Stomach smooth muscle (tissue), 2 donors: ENCODE measurements around the gene GRM8.

Experiments used
- H3K27ac ChIP-seq: one replicate; pipeline ENCODE4 v1.7.0; 2013; ENCODE audit warnings: mild to moderate bottlenecking, low read length, inconsistent platforms
- H3K27me3 ChIP-seq, 2 donors: one replicate each; pipeline ENCODE4 v1.7.0; 2013; ENCODE audit warnings: low read length in 2 of 2; ENCODE audit not compliant: insufficient read depth in 2 of 2, control insufficient read depth in 1 of 2
- H3K36me3 ChIP-seq, 2 donors: one replicate each; pipeline ENCODE4 v1.7.0; 2013; ENCODE audit warnings: low read length in 2 of 2; ENCODE audit not compliant: control insufficient read depth in 2 of 2, insufficient read depth in 2 of 2
- H3K4me1 ChIP-seq: one replicate; pipeline ENCODE4 v1.7.0; 2013; ENCODE audit warnings: low read length; ENCODE audit not compliant: control insufficient read depth, insufficient read depth
- H3K4me3 ChIP-seq, 2 donors: one replicate each; pipeline ENCODE4 v1.7.0; 2013; ENCODE audit warnings: low read length in 2 of 2
- H3K9ac ChIP-seq, 2 donors: one replicate each; pipeline ENCODE4 v1.7.0; 2013; ENCODE audit warnings: low read length in 2 of 2, mild to moderate bottlenecking in 1 of 2
- H3K9me3 ChIP-seq, 2 donors: one replicate each; pipeline ENCODE4 v1.7.0; 2013; ENCODE audit warnings: low read length in 2 of 2; ENCODE audit not compliant: control insufficient read depth in 2 of 2
- donor health status: healthy.
- donor health status: Pancreatic carcinoma.

Gene GRM8

GRCh38 chr7:126993626-126994213, 259.0 kb downstream of the GRM8 start:
- no peak overlapping the region for H3K27ac ChIP-seq
- peaks cover 0 to 2% of the 10 kb centered on the region in 2 donors for H3K9me3 ChIP-seq
- no peak overlapping the region for H3K4me3 ChIP-seq
- H3K36me3 ChIP-seq: no peaks in the 10 kb centered on the region
- no peaks in the 10 kb centered on the region for H3K4me1 ChIP-seq
- H3K9ac ChIP-seq: no peak overlapping the region
- no peaks in the 10 kb centered on the region for H3K27me3 ChIP-seq

GRCh38 chr7:126988022-126988421, 264.7 kb downstream of the GRM8 start:
- H3K36me3 ChIP-seq: no peaks in the 10 kb centered on the region

GRCh38 chr7:126979722-126980121, 273.0 kb downstream of the GRM8 start:
- Histone ChIP-seq H3K36me3 (no peaks in the 10 kb centered on the region), H3K27me3 (no peaks in the 10 kb centered on the region), H3K9ac (no peak overlapping the region), H3K4me3 (no peak overlapping the region), H3K9me3 (no peaks in the 10 kb centered on the region), H3K27ac (no peak overlapping the region), H3K4me1 (no peaks in the 10 kb centered on the region)

More at GRCh38 chr7:126988022-126988421, 264.7 kb downstream of the GRM8 start:
- H3K9me3 ChIP-seq: no peaks in the 10 kb centered on the region
- H3K4me3 ChIP-seq: no peak overlapping the region
- H3K4me1 ChIP-seq: no peaks in the 10 kb centered on the region
- H3K27ac ChIP-seq: no peak overlapping the region
- H3K9ac ChIP-seq: no peak overlapping the region
- no peaks in the 10 kb centered on the region for H3K27me3 ChIP-seq

GRCh38 chr7:126978865-126979264, 273.9 kb downstream of the GRM8 start:
- Histone ChIP-seq H3K36me3 (no peaks in the 10 kb centered on the region), H3K4me3 (no peak overlapping the region), H3K4me1 (no peaks in the 10 kb centered on the region), H3K27me3 (no peaks in the 10 kb centered on the region), H3K27ac (no peak overlapping the region), H3K9me3 (no peaks in the 10 kb centered on the region), H3K9ac (no peak overlapping the region)

GRCh38 chr7:126973066-126973465, 279.7 kb downstream of the GRM8 start:
- no peaks in the 10 kb centered on the region for H3K9me3 ChIP-seq
- H3K4me3 ChIP-seq: no peak overlapping the region
- H3K27ac ChIP-seq: no peak overlapping the region
- no peaks in the 10 kb centered on the region for H3K36me3 ChIP-seq
- no peaks in the 10 kb centered on the region for H3K4me1 ChIP-seq
- H3K9ac ChIP-seq: no peak overlapping the region
- H3K27me3 ChIP-seq: no peaks in the 10 kb centered on the region

GRCh38 chr7:126972571-126972970, 280.2 kb downstream of the GRM8 start:
- no peaks in the 10 kb centered on the region for H3K9me3 ChIP-seq
- H3K36me3 ChIP-seq: no peaks in the 10 kb centered on the region
- no peaks in the 10 kb centered on the region for H3K27me3 ChIP-seq
- H3K27ac ChIP-seq: no peak overlapping the region
- no peaks in the 10 kb centered on the region for H3K4me1 ChIP-seq
- no peak overlapping the region for H3K4me3 ChIP-seq
- no peak overlapping the region for H3K9ac ChIP-seq

GRCh38 chr7:126959649-126960048, 293.1 kb downstream of the GRM8 start:
- H3K36me3 ChIP-seq: no peaks in the 10 kb centered on the region
- no peaks in the 10 kb centered on the region for H3K27me3 ChIP-seq
- H3K4me1 ChIP-seq: no peaks in the 10 kb centered on the region
- H3K4me3 ChIP-seq: no peak overlapping the region
- H3K27ac ChIP-seq: no peak overlapping the region
- no peaks in the 10 kb centered on the region for H3K9me3 ChIP-seq
- H3K9ac ChIP-seq: no peak overlapping the region

GRCh38 chr7:126958367-126958766, 294.4 kb downstream of the GRM8 start:
- H3K36me3 ChIP-seq: no peaks in the 10 kb centered on the region
- H3K27me3 ChIP-seq: no peaks in the 10 kb centered on the region
- no peak overlapping the region for H3K4me3 ChIP-seq
- H3K27ac ChIP-seq: no peak overlapping the region
- H3K9ac ChIP-seq: no peak overlapping the region
- H3K4me1 ChIP-seq: no peaks in the 10 kb centered on the region
- H3K9me3 ChIP-seq: no peaks in the 10 kb centered on the region

GRCh38 chr7:126957443-126957842, 295.3 kb downstream of the GRM8 start:
- H3K4me3 ChIP-seq: no peak overlapping the region
- H3K27ac ChIP-seq: no peak overlapping the region
- no peaks in the 10 kb centered on the region for H3K36me3 ChIP-seq
- H3K27me3 ChIP-seq: no peaks in the 10 kb centered on the region
- H3K9me3 ChIP-seq: no peaks in the 10 kb centered on the region
- no peak overlapping the region for H3K9ac ChIP-seq
- H3K4me1 ChIP-seq: no peaks in the 10 kb centered on the region

- no peaks in the 10 kb centered on the region for H3K27me3 ChIP-seq
Measured at GRCh38 chr7:126953461-126953860, 299.3 kb downstream of the GRM8 start.

GRCh38 chr7:126948664-126949063, 304.1 kb downstream of the GRM8 start:
- no peak overlapping the region for H3K27ac ChIP-seq
- H3K9me3 ChIP-seq: no peaks in the 10 kb centered on the region
- no peaks in the 10 kb centered on the region for H3K4me1 ChIP-seq
- H3K36me3 ChIP-seq: no peaks in the 10 kb centered on the region
- no peak overlapping the region for H3K4me3 ChIP-seq
- no peak overlapping the region for H3K9ac ChIP-seq
- H3K27me3 ChIP-seq: no peaks in the 10 kb centered on the region

More at GRCh38 chr7:126953461-126953860, 299.3 kb downstream of the GRM8 start:
- no peaks in the 10 kb centered on the region for H3K9me3 ChIP-seq
- no peaks in the 10 kb centered on the region for H3K36me3 ChIP-seq
- no peaks in the 10 kb centered on the region for H3K4me1 ChIP-seq
- no peak overlapping the region for H3K9ac ChIP-seq
- H3K4me3 ChIP-seq: no peak overlapping the region
- no peak overlapping the region for H3K27ac ChIP-seq
